ENCODE results near the gene RAPGEF2.
"Not testable (repeated sequence)": the region's sequence is repeated elsewhere in the genome, so short reads cannot be mapped to it uniquely, and the experiment has no call there.

RAPGEF2 gene

GRCh38 chr4:159137176-159137575, 34.3 kb downstream of the RAPGEF2 start:
- DNase-seq, result no peak

- DNase-seq, result no peak
These were observed 35.6 kb downstream of the RAPGEF2 start for GRCh38 chr4:159138436-159138835.

GRCh38 chr4:159141193-159141592, 38.3 kb downstream of the RAPGEF2 start:
- DNase-seq, result no peak

GRCh38 chr4:159142241-159142640, 39.4 kb downstream of the RAPGEF2 start:
- DNase-seq, result no peak

GRCh38 chr4:159142681-159143384, 40.0 kb downstream of the RAPGEF2 start:
- no peak for DNase-seq

GRCh38 chr4:159143687-159144086, 40.8 kb downstream of the RAPGEF2 start:
- DNase-seq, result no peak

- no peak for DNase-seq
These were observed 41.3 kb downstream of the RAPGEF2 start for GRCh38 chr4:159144112-159144694.

GRCh38 chr4:159145318-159145991, 42.6 kb downstream of the RAPGEF2 start:
- DNase-seq, result no peak

GRCh38 chr4:159145992-159146330, 43.1 kb downstream of the RAPGEF2 start:
- DNase-seq, result no peak

- no peak for DNase-seq
These were observed 43.6 kb downstream of the RAPGEF2 start for GRCh38 chr4:159146488-159146887.

- no peak for DNase-seq
These were observed 45.6 kb downstream of the RAPGEF2 start for GRCh38 chr4:159148441-159148840.

- no peak for DNase-seq
These were observed 46.8 kb downstream of the RAPGEF2 start for GRCh38 chr4:159149666-159150065.

- DNase-seq, result no peak
These were observed 47.5 kb downstream of the RAPGEF2 start for GRCh38 chr4:159150396-159150795.

GRCh38 chr4:159150821-159151390, 48.0 kb downstream of the RAPGEF2 start:
- DNase-seq, result no peak

- no peak for DNase-seq
These were observed 48.8 kb downstream of the RAPGEF2 start for GRCh38 chr4:159151689-159152088.

GRCh38 chr4:159152181-159152580, 49.3 kb downstream of the RAPGEF2 start:
- DNase-seq, result no peak

- DNase-seq, result no peak
These were observed 50.8 kb downstream of the RAPGEF2 start for GRCh38 chr4:159153669-159154068.

- no peak for DNase-seq
These were observed 52.2 kb downstream of the RAPGEF2 start for GRCh38 chr4:159155119-159155518.

GRCh38 chr4:159158083-159158617, 55.3 kb downstream of the RAPGEF2 start:
- DNase-seq, result no peak

- DNase-seq, result no peak
These were observed 56.1 kb downstream of the RAPGEF2 start for GRCh38 chr4:159158985-159159384.

- no peak for DNase-seq
These were observed 56.7 kb downstream of the RAPGEF2 start for GRCh38 chr4:159159611-159160010.

GRCh38 chr4:159160242-159160641, 57.4 kb downstream of the RAPGEF2 start:
- DNase-seq, result no peak

GRCh38 chr4:159161436-159161835, 58.6 kb downstream of the RAPGEF2 start:
- not testable (repeated sequence) for DNase-seq
